HG03097 (cell line): ENCODE measurements around the gene SMAD7.
"Not testable (repeated sequence)": the region's sequence is repeated elsewhere in the genome, so short reads cannot be mapped to it uniquely, and the experiment has no call there.

Experiments used
- ATAC-seq: cut with Tn5 transposase; IDR thresholded peaks from one replicate; pipeline ENCODE4 v1.9.1; 2021; ENCODE audit not compliant: unreplicated experiment, low FRiP score

SMAD7 gene

GRCh38 chr18:48885924-48886400 is 64.8 kb downstream of the SMAD7 start:
- no peak for ATAC-seq

DNA sequence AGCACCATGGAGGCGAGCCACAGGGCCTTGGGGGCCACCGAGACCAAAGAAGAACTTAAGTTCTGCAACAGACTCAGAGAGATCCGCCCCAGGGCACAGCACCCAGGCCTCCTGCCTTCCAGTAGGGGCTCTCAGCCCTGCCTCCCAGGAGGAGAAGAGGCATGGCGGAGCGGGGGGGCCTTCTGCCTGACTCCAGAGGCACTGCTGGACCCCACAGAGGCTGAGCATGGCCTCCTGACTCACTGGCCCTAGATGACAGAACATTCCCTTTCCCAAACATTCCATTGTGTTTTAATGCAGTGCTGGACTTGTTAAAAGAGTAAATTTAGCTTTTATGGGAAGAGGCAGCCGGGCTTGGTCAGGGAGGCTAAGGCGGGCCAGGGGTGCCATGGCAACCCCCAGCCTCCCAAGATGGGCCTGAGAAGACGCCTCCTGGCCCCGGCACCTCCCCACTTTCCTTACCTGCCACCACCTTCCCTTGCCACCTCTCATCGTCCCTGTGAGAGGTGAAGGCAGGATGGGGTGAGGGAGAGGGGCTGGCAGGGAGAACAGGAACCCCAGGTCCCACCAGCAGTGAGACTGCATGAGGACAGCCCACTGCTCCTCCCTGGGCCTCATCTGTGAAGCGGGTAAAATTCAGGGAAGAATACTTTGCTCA is 65.4 kb downstream of the SMAD7 start:
- no peak for ATAC-seq

DNA sequence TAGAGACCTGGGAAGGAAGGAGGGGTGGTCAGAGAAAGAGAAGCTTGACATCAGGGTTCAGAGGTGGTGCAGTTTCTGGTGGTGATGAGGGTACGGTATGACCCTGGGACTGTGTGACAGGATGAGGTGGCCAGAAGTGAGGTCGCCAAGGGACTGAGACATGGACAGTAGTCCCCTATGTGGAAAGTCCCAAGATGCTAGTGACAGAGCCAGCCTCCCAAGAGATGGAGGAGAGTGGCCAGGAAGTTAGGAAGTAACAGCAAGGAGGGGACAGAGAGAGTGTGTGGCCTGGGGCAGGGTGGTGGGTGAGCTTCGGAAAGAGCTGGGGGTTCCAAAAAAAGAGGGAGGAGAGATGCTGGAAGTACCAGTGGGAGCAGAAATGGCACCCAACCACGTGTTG is 66.0 kb downstream of the SMAD7 start:
- ATAC-seq: no peak

- no peak for ATAC-seq
Observed at GRCh38 chr18:48884306-48884705, 66.5 kb downstream of the SMAD7 start.

DNA sequence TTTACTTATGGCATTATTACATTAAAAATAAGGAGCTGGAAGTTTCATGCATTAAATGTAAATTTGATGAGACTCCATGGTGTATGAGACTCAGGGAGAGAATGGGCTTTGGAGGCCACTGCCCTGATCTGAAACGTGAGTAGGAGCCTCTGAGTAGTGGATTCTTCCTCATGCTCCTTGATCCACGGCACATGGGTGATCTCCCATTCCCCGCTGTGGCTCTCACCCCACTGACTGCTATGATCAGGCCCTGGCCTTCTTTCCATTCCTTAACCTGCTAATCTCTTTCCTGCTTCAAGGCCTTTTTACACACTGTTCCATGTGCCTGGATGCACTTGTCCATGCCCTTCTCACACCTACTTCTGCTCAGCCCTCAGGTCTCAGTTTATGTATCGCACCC is 68.4 kb downstream of the SMAD7 start:
- ATAC-seq: no peak

- no peak for ATAC-seq
Observed at GRCh38 chr18:48880931-48881330, 69.8 kb downstream of the SMAD7 start.

DNA sequence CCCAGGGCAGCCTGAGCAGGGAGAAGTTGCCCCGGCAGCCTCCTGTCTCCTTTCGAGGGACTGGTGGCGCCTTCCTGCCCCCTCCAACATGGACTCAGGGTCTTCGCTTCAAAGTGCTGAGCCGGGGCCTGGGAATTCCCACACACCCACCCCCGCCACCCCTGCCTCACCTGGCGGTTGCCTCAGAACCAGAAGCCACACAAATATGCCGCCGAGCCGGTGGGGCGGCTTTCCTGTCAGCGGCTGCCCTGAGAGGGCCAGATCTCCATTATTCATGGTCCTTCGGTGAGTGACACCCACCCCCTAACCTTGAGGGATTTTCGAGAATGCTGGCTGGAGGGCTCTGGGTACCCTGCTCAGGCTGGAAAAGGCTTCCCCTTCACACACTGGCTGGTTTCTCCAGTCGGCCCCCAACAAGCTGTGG is 71.7 kb downstream of the SMAD7 start:
- no peak for ATAC-seq

GRCh38 chr18:48878471-48878870 is 72.3 kb downstream of the SMAD7 start:
- no peak for ATAC-seq

DNA sequence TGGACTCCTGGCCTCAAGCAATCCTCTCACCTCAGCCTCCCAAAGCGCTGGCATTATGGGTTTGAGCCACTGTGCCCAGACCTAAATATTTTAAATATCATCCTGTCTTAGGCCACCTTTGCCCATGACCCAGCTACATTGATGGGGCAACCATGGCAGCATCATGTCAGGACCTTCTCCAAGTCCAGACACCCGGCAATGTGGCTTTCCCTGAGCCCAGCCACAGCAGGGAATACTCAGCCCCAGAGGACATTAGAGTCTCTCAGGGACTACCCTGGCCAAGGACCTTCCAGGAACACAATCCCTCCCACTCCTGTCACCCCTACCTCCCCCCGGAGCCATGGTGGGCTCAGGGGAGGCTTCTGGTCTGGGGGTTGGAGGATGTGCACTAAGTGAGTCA is 72.8 kb downstream of the SMAD7 start:
- no peak for ATAC-seq

DNA sequence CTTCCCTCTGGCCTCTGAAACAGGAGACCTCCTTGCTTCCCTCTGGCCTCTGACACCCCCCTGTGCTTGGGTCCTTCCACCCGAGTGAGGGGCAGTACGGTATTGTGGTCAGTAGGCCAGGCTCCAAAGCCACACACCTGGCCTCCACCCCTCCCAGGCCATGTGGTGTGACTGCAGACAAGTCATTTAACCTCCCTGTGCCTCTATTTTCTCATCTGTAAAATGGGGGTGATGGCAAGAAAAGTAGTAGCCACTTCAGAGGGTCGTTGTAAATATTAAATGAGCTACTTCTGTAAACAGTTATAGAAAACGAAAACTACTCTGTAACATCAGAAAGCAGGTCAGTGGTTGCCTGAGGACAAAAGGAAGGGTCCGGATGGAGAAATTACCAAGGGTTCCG is 74.2 kb downstream of the SMAD7 start:
- no peak for ATAC-seq

DNA sequence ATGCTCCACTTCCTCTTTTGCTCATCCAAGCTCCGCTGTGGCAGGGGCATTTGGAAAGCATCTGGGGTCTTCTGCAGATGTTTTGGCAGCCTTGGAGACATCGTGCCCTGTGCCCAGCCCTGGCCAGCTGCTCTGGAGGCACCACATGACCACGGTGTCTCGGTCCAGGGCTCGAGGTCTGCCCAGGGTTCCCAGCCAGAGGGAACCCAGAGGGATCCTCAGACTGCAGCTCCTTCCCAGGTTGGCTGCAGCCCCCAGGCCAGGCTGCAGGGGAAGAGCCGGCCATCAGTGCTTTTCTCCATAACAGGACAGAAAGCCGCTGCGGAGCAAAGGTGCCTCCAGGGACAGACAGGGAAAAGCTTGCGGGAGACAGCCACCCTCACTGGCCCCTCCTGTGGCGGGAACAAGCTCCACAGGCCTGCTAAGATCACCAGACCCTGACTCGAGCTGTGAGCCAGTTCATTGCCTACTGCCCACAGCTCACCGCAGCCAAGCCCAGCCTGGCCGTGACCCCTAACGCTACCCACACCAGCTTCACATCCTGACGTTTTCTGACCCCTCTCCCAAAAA is 74.7 kb downstream of the SMAD7 start:
- no peak for ATAC-seq

GRCh38 chr18:48875314-48875941 is 75.3 kb downstream of the SMAD7 start:
- ATAC-seq: no peak

GRCh38 chr18:48874701-48875162 is 76.0 kb downstream of the SMAD7 start:
- ATAC-seq: no peak

- ATAC-seq: no peak
Observed at GRCh38 chr18:48874233-48874632, 76.5 kb downstream of the SMAD7 start.

GRCh38 chr18:48872234-48873145 is 78.3 kb downstream of the SMAD7 start:
- no peak for ATAC-seq

DNA sequence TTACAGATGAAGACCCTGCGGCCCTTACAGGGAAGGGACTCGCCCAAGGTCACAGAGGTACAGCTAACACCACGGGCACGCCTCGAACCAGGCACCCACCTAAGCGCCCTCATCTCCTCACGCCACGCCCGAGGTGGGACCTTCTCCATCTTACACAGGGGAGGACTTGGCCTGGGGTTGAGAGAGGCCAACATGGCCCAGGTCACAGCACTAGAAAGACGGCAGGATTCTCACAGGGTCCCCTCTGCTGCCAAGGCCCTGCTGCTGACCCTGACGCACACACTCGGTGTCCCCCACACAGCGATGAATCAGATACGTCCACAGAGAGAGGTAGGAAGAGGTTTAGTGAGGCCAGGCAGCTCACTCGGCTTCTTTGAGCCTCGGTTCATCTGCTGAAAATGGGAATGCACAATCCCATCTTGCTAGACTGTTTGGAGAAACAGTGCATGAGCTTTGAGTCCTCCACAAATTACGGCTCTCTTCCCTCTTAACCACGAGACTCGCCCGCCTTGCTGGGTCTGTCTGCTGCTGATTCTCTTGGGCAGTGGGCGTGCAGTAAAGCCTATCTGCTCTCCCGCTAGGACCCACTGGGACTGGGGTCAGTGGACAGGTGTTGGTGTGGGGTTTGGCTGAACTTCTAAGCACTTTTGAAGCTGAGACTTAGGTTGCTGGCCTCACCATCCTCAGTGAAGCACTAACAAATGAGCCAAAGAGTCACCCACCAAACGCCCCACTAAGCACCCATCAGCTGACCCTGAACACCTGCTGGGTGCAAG is 79.2 kb downstream of the SMAD7 start:
- no peak for ATAC-seq

DNA sequence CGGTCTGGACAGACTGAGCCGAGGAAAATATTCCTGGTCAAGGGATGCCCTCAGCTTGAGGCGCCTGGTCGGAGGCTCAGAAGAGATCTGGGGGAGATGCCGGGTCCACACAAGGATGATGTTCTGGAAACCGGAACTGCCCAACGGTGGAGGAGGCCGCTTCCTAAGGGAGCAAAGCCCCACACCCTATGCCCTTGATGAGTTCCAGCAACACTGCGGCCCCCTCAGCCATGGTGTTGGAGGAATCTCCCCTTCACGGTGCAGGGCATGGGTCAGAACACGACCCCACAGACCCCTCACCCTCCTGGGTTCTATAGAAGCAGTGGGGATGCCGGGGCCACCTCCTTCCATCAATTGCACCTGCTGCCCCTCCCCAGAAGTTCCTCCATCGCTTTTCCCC is 79.8 kb downstream of the SMAD7 start:
- ATAC-seq: not testable (repeated sequence)
